Stimulated activated naive CD8-positive, alpha-beta T cell treated with anti-CD3 and anti-CD28 coated beads, Interleukin-15, Interleukin-2, amounts not matched to agents 100 ng/mL and 50 ng/mL, for 24 hours (primary cell): Measurements from ENCODE around the gene FUCA2.
A peak's percentile ranks its signal among the peaks of the same experiment; 100 is the strongest.
"Not testable (repeated sequence)": the region's sequence is repeated elsewhere in the genome, so short reads cannot be mapped to it uniquely, and the experiment has no call there.

Experiments used
- H3K27ac Mint-ChIP-seq: one replicate; pipeline ENCODE4 v1.8.0; 2021; ENCODE audit warnings: mild to moderate bottlenecking, mixed read lengths
- H3K27me3 Mint-ChIP-seq: one replicate; pipeline ENCODE4 v1.8.0; 2021; ENCODE audit warnings: mixed read lengths
- H3K36me3 Mint-ChIP-seq: one replicate; pipeline ENCODE4 v1.8.0; 2021; ENCODE audit warnings: low read depth, mixed read lengths
- H3K4me1 Mint-ChIP-seq: one replicate; pipeline ENCODE4 v1.8.0; 2021; ENCODE audit warnings: low read depth, mixed read lengths
- H3K4me3 Mint-ChIP-seq: one replicate; pipeline ENCODE4 v1.8.0; 2021; ENCODE audit warnings: mild to moderate bottlenecking, mixed read lengths
- H3K9me3 Mint-ChIP-seq: one replicate; pipeline ENCODE4 v1.8.0; 2021; ENCODE audit warnings: mixed read lengths

Gene FUCA2

GRCh38 chr6:143449714-143450452 is 61.6 kb downstream of the FUCA2 start:
- Mint-ChIP-seq H3K27me3 (no peaks in the 10 kb centered on the region), H3K27ac (peak overlapping the region; percentile 98), H3K4me3 (peak overlapping the region; percentile 99), H3K4me1 (peaks cover 57% of the 10 kb centered on the region), H3K36me3 (peaks cover 35% of the 10 kb centered on the region), H3K9me3 (no peaks in the 10 kb centered on the region)

GRCh38 chr6:143449082-143449713 is 62.3 kb downstream of the FUCA2 start:
- H3K4me1 Mint-ChIP-seq = peaks cover 50% of the 10 kb centered on the region
- H3K27ac Mint-ChIP-seq = peak overlapping the region; percentile 98
- no peaks in the 10 kb centered on the region for H3K9me3 Mint-ChIP-seq
- peaks cover 35% of the 10 kb centered on the region for H3K36me3 Mint-ChIP-seq
- peak overlapping the region; percentile 99 for H3K4me3 Mint-ChIP-seq
- no peaks in the 10 kb centered on the region for H3K27me3 Mint-ChIP-seq

DNA sequence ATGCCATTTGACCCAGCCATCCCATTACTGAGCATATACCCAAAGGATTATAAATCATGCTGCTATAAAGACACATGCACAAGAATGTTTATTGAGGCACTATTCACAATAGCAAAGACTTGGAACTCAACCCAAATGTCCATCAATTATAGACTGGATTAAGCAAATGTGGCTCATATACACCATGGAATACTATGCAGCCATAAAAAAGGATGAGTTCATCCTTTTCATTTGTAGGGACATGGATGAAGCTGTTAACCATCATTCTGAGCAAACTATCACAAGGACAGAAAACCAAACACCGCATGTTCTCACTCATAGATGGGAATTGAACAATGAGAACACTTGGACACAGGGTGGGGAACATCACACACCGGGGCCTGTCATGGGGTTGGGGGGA is 63.7 kb downstream of the FUCA2 start:
- Mint-ChIP-seq H3K4me3 (peak overlapping the region; percentile 48), H3K36me3 (peaks cover 42% of the 10 kb centered on the region), H3K4me1 (peaks cover 51% of the 10 kb centered on the region)
- not testable (repeated sequence) for H3K27ac Mint-ChIP-seq, H3K9me3 Mint-ChIP-seq, H3K27me3 Mint-ChIP-seq
